ENCODE results near the gene BCR.

BCR gene

DNA sequence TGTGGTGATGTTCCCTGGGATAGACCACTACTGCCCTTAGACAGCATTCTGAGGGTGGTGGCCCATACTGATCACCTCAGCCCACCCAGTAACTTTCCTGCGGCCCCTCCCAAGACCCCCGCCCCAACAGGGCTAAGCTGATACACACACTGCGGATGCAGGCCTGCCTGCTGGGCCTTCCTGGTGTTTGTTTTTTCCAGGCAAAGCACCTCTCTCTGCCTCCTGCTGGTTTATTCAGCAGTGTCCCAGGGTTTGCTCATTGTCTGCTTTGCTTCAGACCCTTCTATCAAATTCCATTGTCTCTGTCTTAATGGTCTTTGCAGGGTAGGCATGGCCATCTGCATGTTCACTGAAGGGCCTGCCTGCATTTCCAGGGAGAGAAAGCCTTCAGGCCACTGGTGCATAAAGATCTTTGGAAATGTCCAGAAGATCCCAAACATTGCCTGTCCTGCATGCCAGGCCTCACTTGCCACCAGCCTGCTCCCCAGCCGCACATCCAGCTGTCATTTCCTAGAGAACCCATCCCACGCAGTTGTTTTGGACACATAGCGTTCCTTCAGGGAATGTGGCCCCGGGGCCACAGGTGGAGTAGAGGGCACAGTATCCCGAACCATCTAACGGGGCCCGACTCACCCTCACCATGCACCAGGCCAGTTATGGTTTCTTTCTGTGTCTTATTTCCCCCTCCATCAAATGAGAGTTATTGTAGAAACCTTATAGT lies 50.2 kb downstream of the BCR start:
- DNase-seq (ENCODE audit: low read depth, low spot score): no peak

DNA sequence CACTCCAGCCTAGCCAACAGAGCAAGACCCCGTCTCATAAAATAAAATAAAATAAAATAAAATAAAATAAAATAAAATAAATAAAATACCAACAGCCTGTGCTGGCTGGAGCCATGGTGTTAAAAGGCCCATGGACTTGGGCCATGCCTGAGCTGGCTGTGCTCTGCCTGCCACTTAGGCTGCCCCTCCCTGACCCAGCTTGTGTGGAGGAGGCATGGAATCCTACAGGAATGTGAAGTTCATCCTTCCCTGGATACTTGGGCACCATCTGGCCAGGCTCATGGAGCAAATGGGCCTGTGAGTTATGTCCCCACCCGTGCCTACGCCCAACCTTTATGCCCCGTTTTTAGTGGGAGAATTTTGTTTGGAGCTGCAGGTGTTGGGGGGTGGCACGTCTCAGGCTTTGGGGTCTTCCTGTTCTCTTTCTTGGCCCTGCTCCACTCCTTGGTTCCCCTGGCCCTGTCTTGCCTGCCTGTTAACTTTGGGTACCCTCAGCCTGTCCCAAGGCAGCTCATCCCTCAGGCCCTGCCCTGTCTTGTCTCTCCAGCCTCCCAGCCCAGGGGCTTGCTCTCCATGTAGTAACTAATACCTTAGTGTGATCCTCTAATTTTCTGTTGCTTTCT lies 51.3 kb downstream of the BCR start:
- no peak for DNase-seq (ENCODE audit: low read depth, low spot score)

DNA sequence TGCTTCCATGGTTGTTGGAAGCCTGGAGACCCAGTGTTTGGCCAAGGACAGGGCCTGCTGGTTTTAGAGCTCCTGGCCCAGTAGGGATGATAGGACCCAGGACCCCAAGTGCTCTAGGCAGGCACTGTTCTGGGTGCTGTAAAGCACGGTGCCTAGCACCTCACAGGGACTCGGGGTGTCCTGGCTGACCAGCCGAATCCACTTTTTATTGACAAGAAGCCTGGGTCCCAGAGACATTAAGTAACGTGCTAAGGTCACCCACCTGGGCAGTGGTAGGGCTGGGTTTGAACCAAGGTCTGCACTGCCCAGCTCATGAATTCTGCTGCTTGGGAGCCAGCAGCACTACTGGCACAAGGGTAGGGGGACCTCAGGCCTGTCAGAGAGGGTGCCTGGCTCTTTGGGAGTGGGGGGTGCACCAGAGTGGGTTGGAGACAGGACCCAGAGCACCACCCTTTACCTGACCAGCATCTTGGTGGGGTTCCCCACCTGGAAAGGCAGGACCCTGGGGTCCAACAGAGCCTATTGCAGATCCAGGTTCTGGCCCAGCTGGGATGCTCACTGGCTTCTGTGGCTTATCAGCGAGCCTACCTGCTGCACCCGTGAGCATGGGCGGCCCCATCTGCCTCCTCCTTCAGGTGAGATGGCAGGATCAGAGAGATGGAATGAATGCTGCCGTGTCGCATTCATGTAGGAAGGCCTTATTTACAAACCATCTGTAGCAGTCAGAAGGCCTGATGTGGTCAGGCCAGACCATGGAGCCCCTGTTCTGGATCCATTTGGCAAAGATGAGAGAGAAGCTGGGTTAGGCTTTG lies 52.0 kb downstream of the BCR start:
- DNase-seq (ENCODE audit: low read depth, low spot score): no peak

DNA sequence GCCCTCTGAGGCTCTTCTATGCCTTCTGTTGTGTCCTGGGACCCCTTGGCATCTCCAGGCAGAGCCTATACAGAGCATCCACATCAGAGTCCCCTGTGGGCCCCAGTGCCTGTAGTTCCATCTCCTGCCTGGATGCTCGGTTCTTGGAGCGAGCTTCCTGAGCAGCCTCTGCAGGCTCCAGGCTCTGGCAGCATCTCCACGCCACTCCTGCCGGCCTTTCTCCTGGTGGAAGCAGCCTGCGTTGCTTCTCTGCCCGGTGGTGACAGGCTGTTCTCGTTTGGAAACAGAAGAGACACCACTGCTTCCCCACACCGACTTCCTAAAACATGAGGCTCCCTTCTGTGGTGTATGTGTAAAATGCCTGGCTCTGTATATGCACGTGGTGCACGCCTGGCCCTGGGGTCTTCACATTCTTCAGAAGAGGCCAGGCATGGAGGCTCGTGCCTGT lies 52.8 kb downstream of the BCR start:
- no peak for DNase-seq (ENCODE audit: low read depth, low spot score)

DNA sequence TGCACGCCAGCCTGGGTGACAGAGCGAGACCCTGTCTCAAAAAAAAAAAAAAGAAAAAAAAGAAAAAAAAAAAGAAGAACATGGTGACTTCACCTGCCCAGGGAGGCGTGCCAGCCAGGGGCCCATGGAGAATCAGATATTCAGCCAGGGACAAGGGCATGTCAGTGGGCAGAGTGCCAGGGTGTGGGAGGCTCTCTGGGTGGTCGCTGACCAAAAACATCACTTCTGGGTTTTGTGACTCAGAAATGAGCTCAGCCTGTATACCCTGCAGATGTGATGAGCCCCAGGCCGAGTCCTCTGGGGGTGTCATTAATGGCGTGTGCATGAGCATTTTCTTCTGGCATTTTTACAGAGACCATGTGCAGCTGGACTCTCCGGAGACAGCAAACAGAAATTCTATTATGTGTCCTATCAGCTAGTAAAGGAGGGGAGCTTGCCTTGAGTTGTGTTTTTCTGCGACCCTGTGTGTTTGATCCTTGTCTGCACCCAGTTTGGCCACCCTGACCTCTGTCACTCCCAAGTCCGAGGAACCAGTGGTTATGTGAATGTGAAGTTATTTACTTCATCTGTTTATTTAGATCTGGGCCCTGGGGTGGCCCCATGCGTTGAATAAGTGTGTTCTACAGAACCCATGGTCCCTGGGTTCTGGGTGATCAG lies 53.6 kb downstream of the BCR start:
- no peak for DNase-seq (ENCODE audit: low read depth, low spot score)

DNA sequence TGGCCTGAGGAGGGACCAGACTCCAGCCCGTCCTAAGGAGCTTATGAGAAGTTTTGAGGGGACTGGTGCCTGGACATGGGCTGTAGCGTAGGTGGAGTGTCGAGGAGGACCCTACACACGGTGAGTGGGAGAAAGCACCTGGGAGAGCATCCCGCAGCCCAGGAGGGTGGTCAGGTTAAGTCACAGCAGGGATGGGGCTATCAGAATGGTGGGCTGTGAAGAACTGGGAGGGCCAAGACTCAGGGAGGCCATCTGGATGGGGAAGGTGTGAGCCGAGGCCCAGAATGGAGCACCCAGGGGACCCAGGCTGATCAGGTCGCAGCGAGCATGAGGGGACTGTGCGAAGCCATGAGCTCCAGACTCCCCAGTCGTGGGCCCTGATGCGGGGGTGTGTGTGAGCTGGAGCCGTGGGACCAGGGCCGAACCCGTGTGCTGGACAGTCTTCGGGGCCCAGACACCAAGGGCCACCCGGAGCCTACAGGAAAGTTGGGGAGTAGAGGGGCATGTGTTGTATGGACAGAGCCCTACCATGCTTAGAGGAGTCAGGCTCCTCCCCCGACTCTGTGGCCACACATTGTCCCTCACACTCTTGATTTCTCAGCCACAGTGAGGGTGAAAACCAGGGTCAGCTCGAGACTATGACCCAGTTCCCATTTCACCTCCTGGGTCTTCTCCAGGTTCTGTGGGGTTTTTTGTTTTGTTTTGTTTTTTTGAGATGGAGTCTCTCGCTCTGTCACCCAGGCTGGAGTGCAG lies 54.3 kb downstream of the BCR start:
- DNase-seq (ENCODE audit: low read depth, low spot score): no peak

DNA sequence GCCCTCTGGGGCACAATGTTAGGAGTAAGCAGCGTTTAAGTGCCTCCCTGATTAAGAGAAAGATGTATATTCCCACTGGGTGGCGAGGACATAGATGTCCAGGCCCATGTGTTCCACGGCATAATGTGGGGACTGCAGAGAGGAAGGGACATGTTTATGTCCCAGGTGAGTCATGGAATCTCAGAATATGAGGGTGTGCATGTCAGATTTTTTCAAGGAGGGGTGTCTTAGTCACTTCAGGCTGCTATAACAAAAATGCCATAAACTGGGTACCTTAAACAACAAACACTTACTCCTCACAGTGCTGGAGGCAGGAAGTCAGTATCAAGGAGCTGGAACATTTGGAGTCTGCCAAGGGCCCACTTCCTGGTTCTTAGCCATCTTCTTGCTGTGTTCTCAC lies 55.1 kb downstream of the BCR start:
- no peak for DNase-seq (ENCODE audit: low read depth, low spot score)

DNA sequence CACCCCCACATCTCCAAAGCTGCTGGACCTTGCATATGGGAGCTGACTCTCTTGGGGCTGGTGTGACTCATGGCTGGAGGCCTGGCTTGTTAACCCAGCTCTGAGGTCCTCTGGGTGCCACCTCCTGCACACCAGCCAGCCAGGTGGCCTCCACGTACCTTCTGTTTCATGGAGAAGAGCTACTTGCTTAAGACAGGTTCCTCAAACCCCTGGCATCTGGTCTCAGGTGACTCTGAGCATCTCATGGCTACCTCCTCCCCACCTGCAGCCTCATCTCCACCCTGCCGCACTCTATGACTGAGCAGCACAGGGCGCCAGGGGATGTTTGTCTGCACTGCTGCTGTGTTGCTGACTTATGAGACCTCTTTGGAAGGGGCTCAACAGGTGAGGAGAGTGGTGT lies 55.7 kb downstream of the BCR start:
- DNase-seq (ENCODE audit: low read depth, low spot score): no peak

DNA sequence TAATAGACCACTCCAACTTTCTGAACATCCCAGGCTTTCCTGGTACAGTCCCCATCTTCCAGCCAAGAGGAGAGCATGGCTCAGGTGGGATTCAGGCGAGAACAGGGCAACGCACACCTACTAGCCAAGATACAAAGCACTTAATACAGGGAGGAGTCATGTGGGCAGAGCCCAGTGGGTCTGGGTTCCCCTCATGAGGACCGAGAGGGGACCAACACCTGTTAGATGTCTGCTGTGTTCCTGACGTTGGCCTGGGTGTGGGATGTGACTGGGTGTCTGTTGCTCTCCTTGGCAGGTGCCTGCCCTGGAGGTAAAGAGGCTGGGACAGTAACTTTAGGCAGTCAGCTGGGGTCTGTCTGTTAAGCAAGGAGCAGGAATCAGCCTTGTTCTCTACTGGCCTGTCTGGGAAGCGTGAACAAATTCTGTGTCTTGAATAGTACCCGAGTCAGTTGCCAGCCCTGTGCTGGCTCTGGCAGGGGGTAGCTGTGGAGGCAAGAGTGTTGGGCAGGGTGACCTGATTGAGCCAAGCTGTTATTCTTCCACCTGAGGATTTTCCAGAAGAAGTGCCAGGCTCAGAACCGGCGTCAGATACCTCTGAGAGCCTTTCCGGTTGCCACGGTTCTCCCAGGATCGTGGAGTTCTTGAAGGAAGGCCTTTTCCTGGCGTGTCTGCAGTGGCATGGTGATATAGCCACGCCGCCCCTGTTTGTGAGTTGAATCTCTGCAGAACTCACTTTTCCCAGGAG lies 56.3 kb downstream of the BCR start:
- DNase-seq (ENCODE audit: low read depth, low spot score): no peak

DNA sequence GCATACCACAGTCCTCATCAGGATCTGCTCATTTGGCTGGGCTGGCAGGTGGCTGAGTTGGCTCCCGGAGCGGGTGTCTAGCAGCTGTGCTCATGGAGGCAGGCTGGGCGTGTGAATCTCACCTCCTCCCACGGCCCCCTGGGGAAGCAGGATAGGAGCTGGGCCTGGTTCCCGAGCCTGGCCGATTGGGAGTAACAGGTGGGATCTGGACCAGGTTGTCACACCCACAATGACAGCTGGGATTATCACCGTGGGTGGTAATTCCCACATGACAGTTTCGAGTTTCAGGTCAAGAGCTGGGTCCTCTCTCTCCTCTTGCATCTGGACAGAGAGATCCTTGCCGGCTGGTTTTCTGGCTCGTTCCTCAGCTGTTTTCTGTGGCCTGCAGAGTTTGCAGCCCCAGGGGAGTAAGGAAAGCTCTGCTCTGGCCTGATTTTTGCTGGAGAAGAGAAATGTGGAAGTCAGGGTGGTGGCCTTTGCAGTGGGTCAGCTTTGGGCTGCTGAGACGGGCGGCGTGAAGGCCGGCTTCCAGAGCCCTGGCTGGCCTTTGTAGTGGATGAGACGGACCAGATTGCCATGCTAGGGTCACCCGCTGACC lies 57.0 kb downstream of the BCR start:
- DNase-seq (ENCODE audit: low read depth, low spot score): no peak

DNA sequence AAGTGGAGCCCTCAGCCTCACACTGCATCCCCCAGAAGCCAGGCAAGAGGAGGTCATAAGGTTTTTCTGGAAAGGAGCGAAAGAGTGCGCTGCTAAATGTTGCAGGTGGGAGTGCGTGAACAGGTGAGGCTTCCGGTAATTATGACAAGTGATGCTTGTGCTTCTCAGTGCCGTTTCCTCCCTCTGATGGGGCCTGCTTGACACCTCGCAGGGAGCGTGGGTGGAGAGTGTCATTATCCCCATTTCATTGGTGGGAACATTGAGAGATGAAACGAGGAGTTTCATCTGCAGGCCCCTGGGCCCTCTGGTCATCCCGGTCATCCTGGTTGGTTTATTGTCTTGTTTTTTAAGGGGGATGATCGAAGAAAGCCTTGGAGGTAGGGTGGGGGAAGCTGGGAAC lies 57.5 kb downstream of the BCR start:
- DNase-seq (ENCODE audit: low read depth, low spot score): no peak

DNA sequence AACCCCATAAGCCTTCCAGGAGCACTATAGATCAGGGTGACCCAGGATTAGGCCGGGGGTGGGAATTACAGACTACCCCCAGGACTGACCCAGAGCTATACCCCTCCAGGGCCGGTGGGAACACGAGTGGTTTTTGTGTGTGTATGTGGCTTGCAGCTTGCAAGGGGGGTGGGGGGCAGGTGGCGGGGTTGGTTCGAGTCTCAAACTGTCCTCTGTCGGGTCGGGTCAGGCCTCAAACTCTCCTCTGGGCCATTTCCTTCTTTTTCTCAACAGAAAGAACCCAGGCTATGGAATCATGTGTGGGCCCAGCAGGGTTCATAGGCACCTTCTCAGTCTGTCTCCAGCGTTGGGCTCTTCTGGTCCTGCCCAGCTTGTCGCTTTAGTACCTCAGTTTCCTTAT lies 58.4 kb downstream of the BCR start:
- DNase-seq (ENCODE audit: low read depth, low spot score): no peak

DNA sequence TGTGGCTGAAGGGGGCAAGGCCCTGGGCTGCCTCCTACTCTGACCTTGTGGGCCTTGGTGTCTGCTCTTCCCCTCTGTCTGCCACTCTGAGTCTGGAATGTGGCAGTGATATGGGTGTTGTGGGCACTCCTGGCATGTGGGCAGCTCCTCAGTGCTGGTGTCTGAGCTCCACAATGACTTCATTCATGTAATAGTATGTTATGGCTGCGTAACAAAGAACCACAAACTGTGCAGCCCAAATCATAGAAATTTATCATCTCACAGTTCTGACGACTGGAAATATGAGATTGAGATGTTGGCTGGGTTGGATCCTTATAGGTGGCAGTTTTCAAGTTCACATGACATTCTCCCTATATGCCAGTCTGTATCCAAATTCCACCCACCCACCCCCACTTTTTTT lies 59.1 kb downstream of the BCR start:
- no peak for DNase-seq (ENCODE audit: low read depth, low spot score)

DNA sequence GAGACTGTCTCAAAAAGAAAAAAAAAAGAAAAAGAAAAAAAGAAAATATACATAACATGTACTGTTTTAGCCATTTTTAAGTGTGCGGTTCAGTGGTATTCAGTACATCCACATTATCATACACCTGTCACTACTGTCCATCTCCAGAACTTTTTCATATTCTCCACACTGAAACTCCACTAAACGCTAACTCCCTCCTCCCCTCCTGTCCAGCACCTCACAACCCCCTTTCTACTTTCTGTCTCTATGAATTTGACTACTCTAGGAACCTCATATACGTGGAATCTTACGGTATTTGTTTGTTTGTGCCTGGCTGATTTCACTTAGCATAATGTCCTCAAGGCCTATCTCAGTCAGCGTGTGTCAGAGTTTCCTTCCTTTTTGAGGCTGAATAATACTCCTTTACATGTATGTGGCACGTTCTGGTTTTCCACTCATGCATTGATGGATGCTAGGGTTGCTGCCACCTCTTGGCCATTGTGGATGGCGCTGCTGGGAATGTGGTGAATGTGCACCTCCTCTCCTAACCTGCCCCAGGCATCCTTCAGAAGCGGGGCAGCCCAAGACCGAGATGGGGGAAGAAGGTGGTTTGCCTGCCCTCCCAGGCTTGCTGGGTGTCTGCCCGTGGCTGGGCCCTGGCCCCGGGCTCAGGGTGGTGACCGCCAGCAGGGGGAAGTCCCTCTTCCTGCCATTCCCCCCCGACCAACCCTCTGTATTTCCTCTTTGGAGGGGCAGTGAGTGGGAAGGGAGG lies 60.5 kb downstream of the BCR start:
- no peak for DNase-seq (ENCODE audit: low read depth, low spot score)

DNA sequence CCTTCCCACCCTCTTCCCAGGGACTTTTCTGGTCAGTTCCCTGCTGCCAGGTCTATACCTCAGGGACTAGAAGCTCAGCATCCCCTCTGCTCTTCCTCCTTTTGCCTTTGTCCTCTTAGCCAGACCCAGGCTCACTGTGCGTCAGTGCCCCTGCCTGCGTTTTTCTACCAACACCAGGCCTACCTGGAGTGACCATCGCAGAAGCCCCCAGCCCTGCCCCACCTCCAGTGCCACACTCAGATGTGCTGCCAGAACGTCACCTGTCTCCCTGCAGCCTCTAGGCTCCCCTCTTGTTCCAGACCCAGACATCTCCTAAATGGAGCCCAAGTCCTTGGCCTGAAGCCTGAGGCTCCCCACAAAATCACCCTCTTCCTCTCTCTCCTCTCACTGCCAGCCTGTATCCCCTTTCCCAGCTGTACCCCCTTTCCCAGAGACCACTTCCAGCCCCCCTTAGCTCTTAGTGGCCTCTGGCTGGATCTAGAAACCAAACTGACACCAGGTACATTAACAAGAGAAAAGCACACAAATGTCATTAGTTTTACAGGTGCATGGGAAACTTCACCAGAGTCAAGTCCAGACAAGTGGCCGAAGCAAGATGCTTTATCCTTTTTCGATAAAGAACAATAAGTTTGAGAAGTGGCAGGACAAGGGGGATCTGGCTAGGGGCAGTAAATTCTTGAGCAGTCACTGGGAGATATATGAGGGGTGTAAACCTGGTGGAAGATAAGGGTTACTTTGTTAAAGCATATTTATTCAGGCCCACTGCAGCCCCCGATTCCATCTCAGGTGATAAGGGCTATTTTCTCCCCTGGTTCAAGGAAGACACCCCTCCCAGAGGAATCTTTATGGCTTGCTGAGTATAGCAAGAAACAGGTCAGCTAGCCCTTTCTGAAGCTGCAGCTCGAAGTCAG lies 61.5 kb downstream of the BCR start:
- no peak for DNase-seq (ENCODE audit: low read depth, low spot score)

DNA sequence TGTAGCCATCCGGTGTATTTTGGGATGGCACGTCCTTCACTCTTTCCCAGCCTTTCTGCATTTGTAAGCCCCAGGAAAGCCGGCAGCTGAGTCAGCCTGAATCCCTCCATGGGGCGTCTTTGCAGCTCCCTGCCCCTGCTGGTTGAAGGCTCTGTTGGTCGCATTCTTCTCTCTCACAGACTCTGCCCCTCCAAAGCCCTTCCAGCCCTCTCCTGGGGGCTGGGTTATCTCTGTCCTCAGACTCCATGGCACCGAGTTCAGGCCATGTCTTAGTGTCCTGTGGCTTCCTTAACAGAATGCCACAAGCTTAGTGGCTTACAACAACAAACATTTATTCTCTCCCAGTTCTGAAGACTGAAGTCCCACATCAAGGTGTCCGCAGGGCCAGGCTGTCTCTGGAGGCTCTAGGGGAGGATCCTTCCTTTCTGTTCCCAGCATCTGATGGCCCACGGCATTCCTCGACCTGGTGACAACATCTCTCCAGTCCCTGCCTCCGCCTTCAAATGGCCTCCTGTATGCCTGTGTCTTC lies 62.2 kb downstream of the BCR start:
- no peak for DNase-seq (ENCODE audit: low read depth, low spot score)

DNA sequence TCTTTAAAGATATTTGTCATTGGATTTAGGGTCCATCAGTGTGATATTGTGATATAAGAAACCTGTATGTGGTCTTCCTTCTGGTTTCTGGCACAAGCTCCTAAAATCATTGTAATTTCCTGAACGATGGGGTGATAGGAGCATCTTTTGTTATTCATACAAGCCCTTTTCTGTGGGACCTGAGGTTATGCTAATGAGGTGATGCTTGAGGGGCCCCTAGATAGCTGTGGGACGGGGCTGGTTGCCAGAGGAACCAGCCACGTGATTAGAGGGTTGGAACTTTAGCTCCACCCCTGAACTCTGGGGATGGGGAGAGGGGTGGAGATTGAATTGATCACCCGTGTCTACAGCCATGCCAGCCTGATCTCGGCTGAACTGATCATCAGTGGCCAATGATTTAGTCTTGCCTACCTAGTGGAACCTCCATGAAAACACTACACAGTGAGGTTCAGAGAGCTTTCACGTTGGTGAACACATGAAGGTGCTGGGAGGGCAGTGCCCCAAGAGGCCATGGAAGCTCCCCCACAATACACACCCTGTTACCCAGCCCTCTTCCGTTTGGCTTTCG lies 62.8 kb downstream of the BCR start:
- no peak for DNase-seq (ENCODE audit: low read depth, low spot score)
